K562 (cell line): ENCODE results near the gene ADAM8. TPM values are rescaled to one million over a fixed set of nuclear protein-coding genes. Genes with fewer than 3 reads are reported as not detected.

ENCODE experiments used
- ATAC-seq: fragments of 200-7000 bp; cut with Tn5 transposase; 3 replicates; pipeline ENCODE4 v1.9.1; 2020; ENCODE audit warnings: moderate library complexity
- BruUV-seq: library from RNA; stranded (reverse); fragments of 400-500 nt; replicated peaks from 2 replicates; lab custom pipeline; 2021; lab: Mats Ljungman, UMichigan
- CTCF ChIA-PET: fragments of 300-600 bp; formaldehyde crosslinking; extraction: SDS; loops from one replicate; lab custom pipeline; 2021; ENCODE audit warnings: low intra/inter-chr PET ratio; lab: Yijun Ruan, JAX
- POLR2A ChIA-PET: fragments of 300-600, 350-650 bp; sonication (Branson Sonifier 250); formaldehyde crosslinking; extraction: SDS; loops from one replicate; lab custom pipeline; 2021; ENCODE audit warnings: antibody characterized with exemption, inconsistent platforms; lab: Yijun Ruan, JAX
- DNase-seq, 4 experiments: peaks; one replicate each; pipeline versions ENCODE4 v3.0.0 to v3.0.0-alpha.2; 2011 to 2018; ENCODE audit warnings: low spot score in 3 of 4, mixed read lengths in 3 of 4; ENCODE audit errors: extremely low read depth in 1 of 4
- FAIRE-seq: peaks from 2 replicates; lab custom pipeline; 2011; peaks lifted over from hg19 to GRCh38; lab: Jason Lieb, UNC
- H2AFZ ChIP-seq: 2 replicates; pipeline ENCODE4 v1.6.0; 2011; ENCODE audit warnings: low read depth, low read length, control low read depth, inconsistent platforms
- H3K27ac ChIP-seq: fragments of 200-600 bp; 3 replicates; pipeline ENCODE4 v1.8.0; 2011; ENCODE audit warnings: low read depth, mild to moderate bottlenecking, control low read depth, inconsistent platforms, low read length, moderate library complexity, mixed read lengths; ENCODE audit errors: extremely low read depth
- H3K27me3 ChIP-seq, 2 experiments: fragments of 300-600 bp in 1 of 2; 2 replicates in 1 of 2; 3 replicates in 1 of 2; pipeline versions ENCODE4 v1.6.0 to v1.8.0; 2011; ENCODE audit warnings: inconsistent platforms in 2 of 2, low read length in 2 of 2, mild to moderate bottlenecking in 1 of 2, mixed read lengths in 1 of 2, moderate library complexity in 1 of 2; ENCODE audit not compliant: control insufficient read depth in 2 of 2, insufficient read depth in 2 of 2
- H3K36me3 ChIP-seq: fragments of 300-600 bp; 3 replicates; pipeline ENCODE4 v1.8.0; 2011; ENCODE audit warnings: mild to moderate bottlenecking, low read length, inconsistent platforms; ENCODE audit not compliant: control insufficient read depth, insufficient read depth
- H3K4me1 ChIP-seq, 2 experiments: fragments of 200-600 bp in 1 of 2; replicated peaks in 1 of 2; 2 replicates in 1 of 2; 3 replicates in 1 of 2; pipeline versions ENCODE4 v1.5.1 to v1.8.0; 2011; ENCODE audit warnings: inconsistent platforms in 2 of 2, low read length in 2 of 2, mild to moderate bottlenecking in 1 of 2, mixed read lengths in 1 of 2, moderate library complexity in 1 of 2; ENCODE audit not compliant: control insufficient read depth in 2 of 2, insufficient read depth in 2 of 2
- H3K4me2 ChIP-seq: 2 replicates; pipeline ENCODE4 v1.6.1; 2011; ENCODE audit warnings: low read length, control low read depth, inconsistent platforms, mixed read lengths; ENCODE audit not compliant: insufficient read depth
- H3K4me3 ChIP-seq: fragments of 200-600 bp; sonication (generic), shearing (Covaris generic); 2 replicates; pipeline ENCODE4 v1.5.1; 2016; ENCODE audit warnings: control low read depth, inconsistent platforms
- H3K79me2 ChIP-seq: fragments of 200-600 bp; 3 replicates; pipeline ENCODE4 v1.8.0; 2011; ENCODE audit warnings: low read length, inconsistent platforms; ENCODE audit not compliant: control insufficient read depth, insufficient read depth
- H3K9ac ChIP-seq, 2 experiments: 2 replicates each; pipeline versions ENCODE4 v1.6.0 to v1.6.1; 2011; ENCODE audit warnings: low read depth in 2 of 2, low read length in 2 of 2, control low read depth in 1 of 2, inconsistent platforms in 1 of 2, mild to moderate bottlenecking in 1 of 2, mixed read lengths in 1 of 2; ENCODE audit not compliant: insufficient read depth in 1 of 2
- H3K9me1 ChIP-seq: one replicate; pipeline ENCODE4 v1.6.0; 2011; ENCODE audit warnings: inconsistent platforms, mild to moderate bottlenecking, low read length, moderate library complexity; ENCODE audit not compliant: control insufficient read depth, insufficient read depth
- H3K9me3 ChIP-seq: replicated peaks from 2 replicates; pipeline ENCODE4 v1.5.1; 2011; ENCODE audit warnings: low read depth, low read length, inconsistent platforms; ENCODE audit not compliant: control insufficient read depth, insufficient read depth
- H4K20me1 ChIP-seq: replicated peaks from 2 replicates; pipeline ENCODE4 v1.6.1; 2011; ENCODE audit warnings: low read length, inconsistent platforms, mixed read lengths; ENCODE audit not compliant: control insufficient read depth, insufficient read depth
- BRF2 ChIP-seq: IDR thresholded peaks from 3 replicates; pipeline ENCODE4 v1.6.1; 2011; ENCODE audit warnings: borderline replicate concordance, mild to moderate bottlenecking; ENCODE audit not compliant: insufficient read length, insufficient read depth
- CHD2 ChIP-seq: IDR thresholded peaks from 2 replicates; pipeline ENCODE4 v1.6.1; 2011; ENCODE audit warnings: low read depth, low read length
- FIP1L1 ChIP-seq: fragments of 200-400 bp; formaldehyde crosslinking; IDR thresholded peaks from 2 replicates; pipeline ENCODE4 v1.6.1; 2018; ENCODE audit warnings: mild to moderate bottlenecking, low read depth, low read length; ENCODE audit not compliant: poor library complexity, severe bottlenecking
- FOXA1 ChIP-seq: fragments of 450-650 bp; IDR thresholded peaks from 2 replicates; pipeline ENCODE4 v1.6.1; 2016; ENCODE audit warnings: mild to moderate bottlenecking, borderline replicate concordance
- FOXK2 ChIP-seq, 2 experiments: fragments of 450-650 bp; IDR thresholded peaks in 1 of 2; conservative IDR thresholded peaks in 1 of 2; 2 replicates each; pipeline ENCODE4 v1.6.1; 2016; ENCODE audit warnings: low read depth in 2 of 2, mild to moderate bottlenecking in 1 of 2
- MXI1 ChIP-seq: IDR thresholded peaks from 2 replicates; pipeline ENCODE4 v1.6.1; 2011; ENCODE audit warnings: low read depth, mild to moderate bottlenecking, improper control_type of control experiment, low read length
- NCOA1 ChIP-seq: fragments of 450-650 bp; IDR thresholded peaks from 2 replicates; pipeline ENCODE4 v1.6.1; 2016; ENCODE audit warnings: low read depth
- NR0B1 ChIP-seq: fragments of 450-650 bp; IDR thresholded peaks from one replicate; pipeline ENCODE4 v1.6.1; 2018; ENCODE audit warnings: mild to moderate bottlenecking, moderate library complexity; ENCODE audit not compliant: partially characterized antibody
- TRIM25 ChIP-seq: fragments of 450-650 bp; IDR thresholded peaks from 2 replicates; pipeline ENCODE4 v1.7.0; 2016; ENCODE audit warnings: borderline replicate concordance
- ZFP1 ChIP-seq: fragments of 450-650 bp; formaldehyde crosslinking; IDR thresholded peaks from 2 replicates; pipeline ENCODE4 v1.4.0; 2020; ENCODE audit warnings: mild to moderate bottlenecking, mixed read lengths
- ZNF224 ChIP-seq: sonication (generic); formaldehyde crosslinking; IDR thresholded peaks from 2 replicates; pipeline ENCODE4 v1.8.0; 2022; ENCODE audit warnings: mild to moderate bottlenecking, missing genetic modification reagents
- ZNF785 ChIP-seq: fragments of 250-450 bp; sonication (Bioruptor Pico); IDR thresholded peaks from 2 replicates; pipeline ENCODE4 v1.4.0; 2020; ENCODE audit warnings: mild to moderate bottlenecking
- WGBS: fragments of 100-300 bp; shearing (Covaris generic); methylation state at CpG from one replicate; pipeline ENCODE4 v1.1.6; 2016; ENCODE audit warnings: low coverage, mixed read lengths; ENCODE audit not compliant: insufficient coverage; ENCODE audit errors: missing lambda C conversion rate; 5-methylcytosine and 5-hydroxymethylcytosine counted together
- in situ Hi-C: fragments of 300-500 bp; cut with MboI; formaldehyde crosslinking; loops from 4 replicates; pipeline ENCODE4 v1.15.0; 2018; ENCODE audit warnings: inconsistent platforms, mixed read lengths
- intact Hi-C: fragments of 100-400 bp; cut with micrococcal nuclease; formaldehyde crosslinking; loops from 2 replicates; pipeline ENCODE4 v1.14.2; 2022
- polyA plus RNA-seq, 8 experiments: library from polyadenylated mRNA; depleted of rRNA in 4 of 8; stranded (reverse) in 5 of 8; unstranded in 3 of 8; fragments of >200 nt; fragmentation: Nextera tagmentation in 2 of 8; fragmentation: Illumina TruSeq in 1 of 8; extraction: Ambion mirVana in 2 of 8; extraction: Trizol in 1 of 8; gene quantifications; 2 replicates each; pipeline versions ENCODE4 v1.2.1 to v1.2.3, GENCODE V29; 2011 to 2014; ENCODE audit warnings: inconsistent platforms in 1 of 8, missing spikeins in 1 of 8
- total RNA-seq, 7 experiments: library from RNA; depleted of rRNA in 6 of 7; stranded (reverse); fragments of >200 nt in 6 of 7; fragmentation: Illumina TruSeq in 2 of 7; extraction: Trizol in 2 of 7; gene quantifications; 2 replicates each; pipeline versions ENCODE4 v1.2.1 to v1.2.3, GENCODE V29; 2011 to 2021; ENCODE audit warnings: low replicate concordance in 1 of 7
- TF ChIP-seq, protein P1 (sequence below): fragments of 250-450 bp; sonication (Bioruptor Pico); IDR thresholded peaks from 2 replicates; pipeline ENCODE4 v1.4.0; 2020; ENCODE audit warnings: mild to moderate bottlenecking, moderate library complexity, borderline replicate concordance

ADAM8 gene
- total and polyA plus RNA-seq, 9 of the 15 experiments (the other 6 are each of a cell fraction or from before 2014, with no cell fraction given) = 0.07 to 7.0 (median 1.1) TPM

DNA sequence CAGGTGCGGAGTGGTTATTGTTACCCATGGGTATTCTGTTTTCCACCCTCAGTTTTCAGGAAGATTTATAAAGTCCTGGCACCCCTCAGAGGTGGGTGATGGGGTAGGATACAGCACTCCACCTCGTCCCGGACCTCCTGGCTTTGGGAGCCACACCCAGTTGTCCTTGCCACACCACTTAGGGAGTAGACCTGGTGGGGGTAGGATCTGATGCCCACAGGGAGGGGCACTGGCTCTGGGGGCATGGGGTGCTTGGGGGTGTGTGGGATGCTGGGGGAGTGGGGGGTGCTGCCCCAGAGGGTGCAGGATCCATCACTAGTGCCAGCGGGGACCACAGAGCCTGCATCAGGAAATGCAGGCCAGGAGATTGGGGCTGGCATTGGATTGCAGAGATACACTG, 36.5 kb upstream of the ADAM8 start (continued):
- TF ChIP-seq, protein P1, sequence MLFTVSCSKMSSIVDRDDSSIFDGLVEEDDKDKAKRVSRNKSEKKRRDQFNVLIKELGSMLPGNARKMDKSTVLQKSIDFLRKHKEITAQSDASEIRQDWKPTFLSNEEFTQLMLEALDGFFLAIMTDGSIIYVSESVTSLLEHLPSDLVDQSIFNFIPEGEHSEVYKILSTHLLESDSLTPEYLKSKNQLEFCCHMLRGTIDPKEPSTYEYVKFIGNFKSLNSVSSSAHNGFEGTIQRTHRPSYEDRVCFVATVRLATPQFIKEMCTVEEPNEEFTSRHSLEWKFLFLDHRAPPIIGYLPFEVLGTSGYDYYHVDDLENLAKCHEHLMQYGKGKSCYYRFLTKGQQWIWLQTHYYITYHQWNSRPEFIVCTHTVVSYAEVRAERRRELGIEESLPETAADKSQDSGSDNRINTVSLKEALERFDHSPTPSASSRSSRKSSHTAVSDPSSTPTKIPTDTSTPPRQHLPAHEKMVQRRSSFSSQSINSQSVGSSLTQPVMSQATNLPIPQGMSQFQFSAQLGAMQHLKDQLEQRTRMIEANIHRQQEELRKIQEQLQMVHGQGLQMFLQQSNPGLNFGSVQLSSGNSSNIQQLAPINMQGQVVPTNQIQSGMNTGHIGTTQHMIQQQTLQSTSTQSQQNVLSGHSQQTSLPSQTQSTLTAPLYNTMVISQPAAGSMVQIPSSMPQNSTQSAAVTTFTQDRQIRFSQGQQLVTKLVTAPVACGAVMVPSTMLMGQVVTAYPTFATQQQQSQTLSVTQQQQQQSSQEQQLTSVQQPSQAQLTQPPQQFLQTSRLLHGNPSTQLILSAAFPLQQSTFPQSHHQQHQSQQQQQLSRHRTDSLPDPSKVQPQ = no peak

DNA sequence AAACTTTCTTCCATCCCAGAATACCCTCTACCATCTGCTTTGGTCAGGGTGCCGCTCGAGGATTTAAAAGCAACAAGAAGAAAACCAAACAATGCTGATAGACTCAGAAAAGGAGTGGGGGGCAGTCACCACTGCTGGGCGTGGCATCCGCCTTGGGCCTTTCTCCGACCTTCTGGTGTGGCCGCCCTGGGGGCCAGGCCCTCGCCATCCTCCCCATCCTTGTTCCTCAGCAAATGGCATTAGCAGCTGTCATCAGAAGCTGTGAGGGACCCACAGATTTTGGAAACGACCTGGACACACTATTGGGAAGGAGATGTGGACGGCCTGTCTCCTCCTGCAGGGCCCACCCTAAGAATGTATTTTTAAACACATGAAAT, 36.1 kb upstream of the ADAM8 start:
- peaks cover 15% of the 10 kb centered on the region for H3K79me2 ChIP-seq
- no peak overlapping the region for H3K4me2 ChIP-seq
- no peaks in the 10 kb centered on the region for H3K9me3 ChIP-seq
- ChIA-PET CTCF (no interaction called here), POLR2A (no interaction called here)
- H4K20me1 ChIP-seq = no peaks in the 10 kb centered on the region
- FAIRE-seq (no peak), DNase-seq (no peak), ATAC-seq (no peak)
- intact Hi-C loops (loop anchor here (2.0 kb wide), 1 partner anchor 66 kb away; no protein-coding TSS in a partner anchor), in situ Hi-C loops (no loop called here)
- WGBS = 80% methylated on average over 3 of the region's 9 CpGs
- BruUV-seq = no TSS peak
- H3K9me1 ChIP-seq = no peaks in the 10 kb centered on the region
- no peak overlapping the region for H3K4me3 ChIP-seq
- H3K27me3 ChIP-seq = no peaks in the 10 kb centered on the region
- H3K4me1 ChIP-seq = peaks cover 2 to 31% of the 10 kb centered on the region in 2 experiments; a peak in 4 of 5 replicates
- no peak overlapping the region for H3K9ac ChIP-seq
- H2AFZ ChIP-seq = no peak overlapping the region
- H3K36me3 ChIP-seq = peaks cover 37% of the 10 kb centered on the region; the same call in 2 of the 3 replicates
- no peak overlapping the region for H3K27ac ChIP-seq
- TF ChIP-seq FOXA1 (no peak), FOXK2 (conservative IDR thresholded peaks at IDR 0.05 in 1 of 2, IDR thresholded peaks at IDR 0.05 in 1 of 2; ENCODE audit: low read depth in 2 of 2) (no peak), ZNF785 (CRISPR knock-in tag) (no peak), TRIM25 (no peak), FIP1L1 (no peak), ZFP1 (CRISPR knock-in tag) (no peak), NCOA1 (no peak), BRF2 (no peak), ZNF224 (CRISPR knock-in tag) (no peak), CHD2 (no peak), MXI1 (no peak), NR0B1 (no peak)
